Upper lobe of left lung (tissue), 6 donors: ENCODE results near the gene RPL9. TPM values are rescaled to one million over a fixed set of nuclear protein-coding genes. Genes with fewer than 3 reads are reported as not detected.
A peak's percentile ranks its signal among the peaks of the same experiment; 100 is the strongest.

Experiments
- ATAC-seq, 2 donors: fragments of 200-7000 bp; cut with Tn5 transposase; one replicate each; pipeline ENCODE4 v1.9.1; 2022; ENCODE audit warnings: mild to moderate bottlenecking in 2 of 2, moderate library complexity in 2 of 2; ENCODE audit not compliant: low FRiP score in 2 of 2
- DNase-seq, 2 donors: peaks; one replicate each; pipeline ENCODE4 v3.0.0-alpha.2; 2019 to 2020
- H3K27ac ChIP-seq, 4 donors: fragments of 200-600 bp; sonication (generic); one replicate each; pipeline ENCODE4 v1.5.1; 2016 to 2019
- H3K27me3 ChIP-seq, 4 donors: fragments of 200-600 bp; sonication (generic); one replicate each; pipeline ENCODE4 v1.5.1; 2017 to 2019
- H3K36me3 ChIP-seq, 4 donors: fragments of 200-600 bp; sonication (generic); one replicate each; pipeline ENCODE4 v1.5.1; 2016 to 2019
- H3K4me1 ChIP-seq, 4 donors: fragments of 200-600 bp; sonication (generic); one replicate each; pipeline ENCODE4 v1.5.1; 2018 to 2019
- H3K4me3 ChIP-seq, 4 donors: fragments of 200-600 bp; sonication (generic); one replicate each; pipeline ENCODE4 v1.5.1; 2017 to 2019; ENCODE audit warnings: mild to moderate bottlenecking in 2 of 4, moderate library complexity in 1 of 4
- H3K9me3 ChIP-seq, 4 donors: fragments of 200-600 bp; sonication (generic); one replicate each; pipeline ENCODE4 v1.5.1; 2018 to 2019
- EP300 ChIP-seq, 4 donors: sonication (generic); formaldehyde crosslinking; IDR thresholded peaks; one replicate each; pipeline ENCODE4 v1.5.1; 2017; ENCODE audit warnings: antibody characterized with exemption in 4 of 4, control low read depth in 2 of 4
- POLR2A ChIP-seq, 4 donors: fragments of 450-650 bp; IDR thresholded peaks; one replicate each; pipeline ENCODE4 v1.5.1; 2016 to 2017; ENCODE audit warnings: antibody characterized with exemption in 4 of 4, mild to moderate bottlenecking in 2 of 4
- POLR2AphosphoS5 ChIP-seq, 2 donors: sonication (generic); formaldehyde crosslinking; IDR thresholded peaks; one replicate each; pipeline ENCODE4 v1.5.1; 2017; ENCODE audit warnings: antibody characterized with exemption in 2 of 2
- WGBS, 2 donors: methylation state at CpG; one replicate each; pipeline ENCODE4 v1.1.5; 2017 to 2018; 5-methylcytosine and 5-hydroxymethylcytosine counted together
- total RNA-seq, 6 donors: library from RNA; depleted of rRNA in 4 of 6; stranded (reverse); fragments of >200 nt in 4 of 6; gene quantifications; one replicate each; pipeline versions ENCODE4 v1.1.0 to v1.2.1, GENCODE V29; 2016 to 2021
- TF ChIP-seq, protein P1 (sequence below), 6 experiments: fragments of 450-650 bp in 4 of 6; fragments of 200-600 bp in 2 of 6; sonication (generic) in 2 of 6; IDR thresholded peaks; one replicate each; pipeline ENCODE4 v1.5.1; 2016 to 2019; ENCODE audit warnings: antibody characterized with exemption in 6 of 6
- donor health status: DM: no; HTN: no; CAD: no; lungs with moderate emphysema.
- donor health status: DM: no; HTN: yes; CAD: no; lungs with severe emphysema.

Gene RPL9
- total RNA-seq, 6 donors from 2014 or later, result 743 to 2,200 (median 1,155) TPM

GRCh38 chr4:39453738-39454137 is 5.0 kb downstream of the RPL9 start:
- no peak overlapping the region for H3K4me3 ChIP-seq
- no peak for TF ChIP-seq EP300 (IDR thresholded peaks at IDR 0.05)
- no peak for TF ChIP-seq POLR2A (IDR thresholded peaks at IDR 0.05)
- TF ChIP-seq, protein P1, sequence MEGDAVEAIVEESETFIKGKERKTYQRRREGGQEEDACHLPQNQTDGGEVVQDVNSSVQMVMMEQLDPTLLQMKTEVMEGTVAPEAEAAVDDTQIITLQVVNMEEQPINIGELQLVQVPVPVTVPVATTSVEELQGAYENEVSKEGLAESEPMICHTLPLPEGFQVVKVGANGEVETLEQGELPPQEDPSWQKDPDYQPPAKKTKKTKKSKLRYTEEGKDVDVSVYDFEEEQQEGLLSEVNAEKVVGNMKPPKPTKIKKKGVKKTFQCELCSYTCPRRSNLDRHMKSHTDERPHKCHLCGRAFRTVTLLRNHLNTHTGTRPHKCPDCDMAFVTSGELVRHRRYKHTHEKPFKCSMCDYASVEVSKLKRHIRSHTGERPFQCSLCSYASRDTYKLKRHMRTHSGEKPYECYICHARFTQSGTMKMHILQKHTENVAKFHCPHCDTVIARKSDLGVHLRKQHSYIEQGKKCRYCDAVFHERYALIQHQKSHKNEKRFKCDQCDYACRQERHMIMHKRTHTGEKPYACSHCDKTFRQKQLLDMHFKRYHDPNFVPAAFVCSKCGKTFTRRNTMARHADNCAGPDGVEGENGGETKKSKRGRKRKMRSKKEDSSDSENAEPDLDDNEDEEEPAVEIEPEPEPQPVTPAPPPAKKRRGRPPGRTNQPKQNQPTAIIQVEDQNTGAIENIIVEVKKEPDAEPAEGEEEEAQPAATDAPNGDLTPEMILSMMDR (IDR thresholded peaks at IDR 0.05), result no peak
- TF ChIP-seq POLR2AphosphoS5 (IDR thresholded peaks at IDR 0.05), result no peak
- WGBS, 2 donors, result 81 to 84% methylated on average over 2 of the region's 2 CpGs
- no peak overlapping the region for H3K27ac ChIP-seq
- H3K4me1 ChIP-seq, result peaks cover 19 to 29% (median 25%) of the 10 kb centered on the region in 4 donors
- no peaks in the 10 kb centered on the region for H3K27me3 ChIP-seq
- H3K9me3 ChIP-seq, result no peaks in the 10 kb centered on the region
- H3K36me3 ChIP-seq, result peaks cover 43 to 78% (median 58%) of the 10 kb centered on the region in 4 donors
- DNase-seq (no peak), ATAC-seq (no peak)

- 88% methylated on average over 11 of the region's 11 CpGs for WGBS, 2 donors
- H3K9me3 ChIP-seq, result no peaks in the 10 kb centered on the region
- no peak for DNase-seq
- peaks cover 43 to 83% (median 58%) of the 10 kb centered on the region in 4 donors for H3K36me3 ChIP-seq
- peaks cover 19 to 28% (median 25%) of the 10 kb centered on the region in 4 donors for H3K4me1 ChIP-seq
- H3K4me3 ChIP-seq, result no peak overlapping the region
- no peak for ATAC-seq
- H3K27me3 ChIP-seq, result no peaks in the 10 kb centered on the region
- TF ChIP-seq, protein P1 (IDR thresholded peaks at IDR 0.05), result no peak
- TF ChIP-seq EP300 (IDR thresholded peaks at IDR 0.05) (no peak), POLR2A (IDR thresholded peaks at IDR 0.05) (no peak), POLR2AphosphoS5 (IDR thresholded peaks at IDR 0.05) (no peak)
- no peak overlapping the region for H3K27ac ChIP-seq
Measured at GRCh38 chr4:39452860-39453587, 5.7 kb downstream of the RPL9 start.

DNA sequence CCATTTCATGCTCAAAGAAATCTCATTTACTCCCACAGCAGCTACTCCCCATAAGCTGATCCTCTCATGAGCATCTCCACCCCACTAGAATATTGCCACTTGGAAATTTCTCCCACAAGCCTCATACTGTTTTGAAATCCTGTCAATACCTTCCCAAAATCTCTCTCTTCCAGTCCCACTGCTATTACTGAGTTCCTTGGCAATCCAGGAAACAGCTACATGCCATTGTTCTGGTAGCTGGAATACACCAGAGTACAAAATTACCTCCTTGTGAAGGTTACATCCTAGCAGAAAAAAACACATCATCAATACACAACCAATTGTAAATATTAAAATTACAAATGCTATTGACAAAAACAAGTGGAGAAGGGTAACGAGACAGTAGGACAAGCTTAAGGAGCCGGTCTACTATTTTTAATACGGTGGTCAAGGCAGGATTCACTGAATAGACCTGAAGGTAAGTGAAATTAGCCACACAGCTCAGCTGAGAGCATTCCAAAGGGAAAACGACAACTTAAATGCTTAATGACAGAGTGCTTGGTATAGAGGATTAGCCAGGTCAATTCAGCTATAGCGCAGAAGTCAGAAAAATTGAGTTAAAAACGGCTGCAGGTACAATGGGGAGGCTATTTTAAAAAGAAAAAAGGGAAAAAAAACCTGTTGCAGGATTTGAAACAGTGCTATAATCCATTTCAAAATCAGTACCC is 6.4 kb downstream of the RPL9 start:
- DNase-seq (no peak), ATAC-seq (no peak)
- no peak overlapping the region for H3K4me3 ChIP-seq
- TF ChIP-seq POLR2AphosphoS5 (IDR thresholded peaks at IDR 0.05) (no peak), EP300 (IDR thresholded peaks at IDR 0.05) (no peak), POLR2A (IDR thresholded peaks at IDR 0.05) (no peak)
- TF ChIP-seq, protein P1 (IDR thresholded peaks at IDR 0.05), result no peak
- no peaks in the 10 kb centered on the region for H3K27me3 ChIP-seq
- WGBS, 2 donors, result 88 to 93% methylated on average over 6 of the region's 6 CpGs
- peaks cover 43 to 78% (median 56%) of the 10 kb centered on the region in 4 donors for H3K36me3 ChIP-seq
- H3K4me1 ChIP-seq, result peaks cover 16 to 27% (median 23%) of the 10 kb centered on the region in 4 donors
- no peak overlapping the region for H3K27ac ChIP-seq
- H3K9me3 ChIP-seq, result no peaks in the 10 kb centered on the region

- no peak overlapping the region for H3K27ac ChIP-seq
- 87 to 90% methylated on average over 6 of the region's 6 CpGs for WGBS, 2 donors
- no peaks in the 10 kb centered on the region for H3K9me3 ChIP-seq
- no peak overlapping the region for H3K4me3 ChIP-seq
- ATAC-seq (no peak), DNase-seq (no peak)
- H3K27me3 ChIP-seq, result no peaks in the 10 kb centered on the region
- TF ChIP-seq POLR2A (IDR thresholded peaks at IDR 0.05) (peak in 1 of 4 donors; percentile 7), EP300 (IDR thresholded peaks at IDR 0.05) (no peak)
- H3K36me3 ChIP-seq, result peaks cover 38 to 70% (median 50%) of the 10 kb centered on the region in 4 donors
- H3K4me1 ChIP-seq, result peaks cover 16 to 27% (median 20%) of the 10 kb centered on the region in 4 donors
Measured at GRCh38 chr4:39451423-39452023, 7.2 kb downstream of the RPL9 start.

DNA sequence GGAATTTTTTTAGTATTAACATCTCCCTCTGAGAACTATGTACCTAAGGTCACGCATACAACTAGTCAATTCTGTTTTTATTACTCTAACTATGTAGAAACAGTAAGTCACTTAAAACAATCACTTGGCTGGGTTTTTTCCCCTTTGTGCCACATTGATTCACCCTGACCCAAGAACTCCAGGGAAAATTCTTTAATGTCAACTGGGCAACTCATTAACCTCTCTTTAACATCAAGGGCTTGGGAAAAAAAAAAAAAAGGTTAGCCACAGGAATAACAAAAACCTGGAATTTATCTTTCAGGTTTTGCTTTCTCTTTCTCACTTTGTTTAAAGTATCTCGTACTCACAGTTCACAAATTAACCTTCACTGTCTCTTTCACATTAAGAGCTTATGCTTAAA is 8.1 kb downstream of the RPL9 start:
- no peak for DNase-seq
- Histone ChIP-seq H3K4me3 (no peak overlapping the region), H3K4me1 (peaks cover 9 to 19% (median 15%) of the 10 kb centered on the region in 4 donors), H3K27me3 (no peaks in the 10 kb centered on the region), H3K27ac (no peak overlapping the region), H3K36me3 (peaks cover 32 to 61% (median 41%) of the 10 kb centered on the region in 4 donors), H3K9me3 (no peaks in the 10 kb centered on the region)
- no peak for ATAC-seq
- WGBS, 2 donors, result 58 to 71% methylated on average over 2 of the region's 2 CpGs
- TF ChIP-seq POLR2AphosphoS5 (IDR thresholded peaks at IDR 0.05) (no peak), POLR2A (IDR thresholded peaks at IDR 0.05) (no peak), EP300 (IDR thresholded peaks at IDR 0.05) (no peak)
- TF ChIP-seq, protein P1 (IDR thresholded peaks at IDR 0.05), result no peak
